Measurements from ENCODE around the gene NAA16.

The NAA16 gene

DNA sequence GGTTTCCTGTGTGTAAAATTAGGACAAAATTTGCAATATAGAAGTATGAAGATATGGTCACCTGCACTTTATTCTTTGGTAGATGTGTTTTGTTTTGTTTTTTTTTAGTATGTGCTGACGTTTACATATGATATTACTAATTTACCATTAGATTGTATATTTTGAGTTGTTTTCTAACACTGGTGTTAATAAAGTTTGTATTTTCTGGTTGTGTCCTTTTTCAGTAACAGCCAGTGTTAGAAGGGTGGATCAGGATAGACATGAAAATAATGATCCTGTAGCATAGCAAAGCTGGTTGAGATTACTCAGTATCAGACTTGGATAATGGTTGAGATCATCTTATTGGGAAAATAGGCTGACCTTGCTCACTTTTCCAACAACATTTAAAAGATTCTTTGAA, 6.2 kb downstream of the NAA16 start:
- TF ChIP-seq, protein P1, sequence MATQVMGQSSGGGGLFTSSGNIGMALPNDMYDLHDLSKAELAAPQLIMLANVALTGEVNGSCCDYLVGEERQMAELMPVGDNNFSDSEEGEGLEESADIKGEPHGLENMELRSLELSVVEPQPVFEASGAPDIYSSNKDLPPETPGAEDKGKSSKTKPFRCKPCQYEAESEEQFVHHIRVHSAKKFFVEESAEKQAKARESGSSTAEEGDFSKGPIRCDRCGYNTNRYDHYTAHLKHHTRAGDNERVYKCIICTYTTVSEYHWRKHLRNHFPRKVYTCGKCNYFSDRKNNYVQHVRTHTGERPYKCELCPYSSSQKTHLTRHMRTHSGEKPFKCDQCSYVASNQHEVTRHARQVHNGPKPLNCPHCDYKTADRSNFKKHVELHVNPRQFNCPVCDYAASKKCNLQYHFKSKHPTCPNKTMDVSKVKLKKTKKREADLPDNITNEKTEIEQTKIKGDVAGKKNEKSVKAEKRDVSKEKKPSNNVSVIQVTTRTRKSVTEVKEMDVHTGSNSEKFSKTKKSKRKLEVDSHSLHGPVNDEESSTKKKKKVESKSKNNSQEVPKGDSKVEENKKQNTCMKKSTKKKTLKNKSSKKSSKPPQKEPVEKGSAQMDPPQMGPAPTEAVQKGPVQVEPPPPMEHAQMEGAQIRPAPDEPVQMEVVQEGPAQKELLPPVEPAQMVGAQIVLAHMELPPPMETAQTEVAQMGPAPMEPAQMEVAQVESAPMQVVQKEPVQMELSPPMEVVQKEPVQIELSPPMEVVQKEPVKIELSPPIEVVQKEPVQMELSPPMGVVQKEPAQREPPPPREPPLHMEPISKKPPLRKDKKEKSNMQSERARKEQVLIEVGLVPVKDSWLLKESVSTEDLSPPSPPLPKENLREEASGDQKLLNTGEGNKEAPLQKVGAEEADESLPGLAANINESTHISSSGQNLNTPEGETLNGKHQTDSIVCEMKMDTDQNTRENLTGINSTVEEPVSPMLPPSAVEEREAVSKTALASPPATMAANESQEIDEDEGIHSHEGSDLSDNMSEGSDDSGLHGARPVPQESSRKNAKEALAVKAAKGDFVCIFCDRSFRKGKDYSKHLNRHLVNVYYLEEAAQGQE (IDR thresholded peaks at IDR 0.05; ENCODE audit: low read depth): no peak
- no peak for TF ChIP-seq RAD21 (IDR thresholded peaks at IDR 0.05; ENCODE audit: low read depth)
- no peak for TF ChIP-seq TEAD4 (IDR thresholded peaks at IDR 0.05)
- TF ChIP-seq TCF12 (IDR thresholded peaks at IDR 0.05; ENCODE audit: low read depth): no peak
- TF ChIP-seq, protein P2, sequence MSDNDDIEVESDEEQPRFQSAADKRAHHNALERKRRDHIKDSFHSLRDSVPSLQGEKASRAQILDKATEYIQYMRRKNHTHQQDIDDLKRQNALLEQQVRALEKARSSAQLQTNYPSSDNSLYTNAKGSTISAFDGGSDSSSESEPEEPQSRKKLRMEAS (IDR thresholded peaks at IDR 0.05): no peak
- no peak for TF ChIP-seq EP300 (IDR thresholded peaks at IDR 0.05; ENCODE audit: borderline replicate concordance)
- no peak for TF ChIP-seq CREB1 (IDR thresholded peaks at IDR 0.05; ENCODE audit: low read depth)
- TF ChIP-seq YY1 (IDR thresholded peaks at IDR 0.05; ENCODE audit: low read depth): no peak
- TF ChIP-seq FOXM1 (IDR thresholded peaks at IDR 0.05; ENCODE audit: borderline replicate concordance, low read depth): no peak
- TF ChIP-seq TAF1 (IDR thresholded peaks at IDR 0.05; ENCODE audit: low read depth): no peak

DNA sequence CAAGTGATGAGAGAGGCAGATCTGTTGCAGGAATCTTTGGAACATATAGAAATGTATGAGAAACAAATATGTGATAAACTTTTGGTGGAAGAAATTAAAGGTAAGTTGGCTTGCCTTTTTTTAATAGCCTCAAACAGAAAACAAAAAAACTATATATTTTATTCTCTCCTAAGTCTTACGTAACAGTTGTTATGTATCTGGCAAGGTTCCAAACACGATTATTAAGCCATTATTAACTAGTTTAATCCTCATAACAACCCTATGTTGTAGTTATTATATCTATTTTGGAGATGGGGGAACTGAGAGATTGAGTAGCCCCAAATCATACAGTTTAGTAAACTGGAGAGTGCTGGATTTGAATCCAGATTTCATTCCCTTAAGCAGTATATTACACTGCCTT, 14.7 kb downstream of the NAA16 start:
- TF ChIP-seq TAF1 (IDR thresholded peaks at IDR 0.05; ENCODE audit: low read depth) (no peak), TCF12 (IDR thresholded peaks at IDR 0.05; ENCODE audit: low read depth) (no peak), TEAD4 (IDR thresholded peaks at IDR 0.05) (no peak), FOXM1 (IDR thresholded peaks at IDR 0.05; ENCODE audit: borderline replicate concordance, low read depth) (no peak), EP300 (IDR thresholded peaks at IDR 0.05; ENCODE audit: borderline replicate concordance) (no peak), NFIC (IDR thresholded peaks at IDR 0.05) (no peak), EGR1 (IDR thresholded peaks at IDR 0.05) (no peak), CREB1 (IDR thresholded peaks at IDR 0.05; ENCODE audit: low read depth) (no peak), ZBTB7A (IDR thresholded peaks at IDR 0.05; ENCODE audit: low read depth) (no peak), CEBPB (IDR thresholded peaks at IDR 0.05) (no peak; the same call in 1 of the 2 replicates), YY1 (IDR thresholded peaks at IDR 0.05; ENCODE audit: low read depth) (no peak), RAD21 (IDR thresholded peaks at IDR 0.05; ENCODE audit: low read depth) (no peak)
- TF ChIP-seq, protein P1 (IDR thresholded peaks at IDR 0.05; ENCODE audit: low read depth): no peak
- TF ChIP-seq, protein P2 (IDR thresholded peaks at IDR 0.05): no peak
- TF ChIP-seq, protein P3, sequence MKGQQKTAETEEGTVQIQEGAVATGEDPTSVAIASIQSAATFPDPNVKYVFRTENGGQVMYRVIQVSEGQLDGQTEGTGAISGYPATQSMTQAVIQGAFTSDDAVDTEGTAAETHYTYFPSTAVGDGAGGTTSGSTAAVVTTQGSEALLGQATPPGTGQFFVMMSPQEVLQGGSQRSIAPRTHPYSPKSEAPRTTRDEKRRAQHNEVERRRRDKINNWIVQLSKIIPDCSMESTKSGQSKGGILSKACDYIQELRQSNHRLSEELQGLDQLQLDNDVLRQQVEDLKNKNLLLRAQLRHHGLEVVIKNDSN (IDR thresholded peaks at IDR 0.05): no peak

DNA sequence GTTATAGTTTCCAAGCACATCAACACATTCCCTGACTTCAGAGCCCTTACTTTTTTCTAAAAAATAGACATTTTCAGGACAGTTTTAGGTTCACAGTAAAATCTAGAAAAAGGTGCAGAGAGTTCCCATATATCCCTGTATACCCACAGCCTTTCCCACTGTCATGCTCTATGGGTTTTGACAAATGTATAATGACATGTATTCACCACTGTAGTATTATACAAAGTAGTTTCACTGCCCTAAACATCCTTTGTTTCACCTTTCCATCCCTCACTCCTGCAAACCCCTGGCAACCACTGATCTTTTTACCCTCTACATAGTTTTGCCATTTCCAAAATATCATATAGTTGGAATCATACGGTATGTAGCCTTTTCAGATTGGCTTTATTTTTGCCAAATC, 15.6 kb downstream of the NAA16 start:
- TF ChIP-seq FOXM1 (IDR thresholded peaks at IDR 0.05; ENCODE audit: borderline replicate concordance, low read depth) (no peak), RAD21 (IDR thresholded peaks at IDR 0.05; ENCODE audit: low read depth) (no peak), EGR1 (IDR thresholded peaks at IDR 0.05) (no peak), TAF1 (IDR thresholded peaks at IDR 0.05; ENCODE audit: low read depth) (no peak), TEAD4 (IDR thresholded peaks at IDR 0.05) (no peak), YY1 (IDR thresholded peaks at IDR 0.05; ENCODE audit: low read depth) (no peak), ZBTB7A (IDR thresholded peaks at IDR 0.05; ENCODE audit: low read depth) (no peak), NFIC (IDR thresholded peaks at IDR 0.05) (no peak), CREB1 (IDR thresholded peaks at IDR 0.05; ENCODE audit: low read depth) (no peak)
- TF ChIP-seq, protein P3 (IDR thresholded peaks at IDR 0.05): no peak
- TF ChIP-seq, protein P2 (IDR thresholded peaks at IDR 0.05): no peak
- TF ChIP-seq, protein P1 (IDR thresholded peaks at IDR 0.05; ENCODE audit: low read depth): no peak

- TF ChIP-seq FOXM1 (IDR thresholded peaks at IDR 0.05; ENCODE audit: borderline replicate concordance, low read depth) (no peak), ZBTB7A (IDR thresholded peaks at IDR 0.05; ENCODE audit: low read depth) (no peak), TAF1 (IDR thresholded peaks at IDR 0.05; ENCODE audit: low read depth) (no peak), EGR1 (IDR thresholded peaks at IDR 0.05) (no peak), CEBPB (IDR thresholded peaks at IDR 0.05) (no peak), NFIC (IDR thresholded peaks at IDR 0.05) (no peak), TCF12 (IDR thresholded peaks at IDR 0.05; ENCODE audit: low read depth) (no peak), CREB1 (IDR thresholded peaks at IDR 0.05; ENCODE audit: low read depth) (no peak), YY1 (IDR thresholded peaks at IDR 0.05; ENCODE audit: low read depth) (no peak), RAD21 (IDR thresholded peaks at IDR 0.05; ENCODE audit: low read depth) (no peak), TEAD4 (IDR thresholded peaks at IDR 0.05) (no peak), EP300 (IDR thresholded peaks at IDR 0.05; ENCODE audit: borderline replicate concordance) (no peak)
- TF ChIP-seq, protein P1 (IDR thresholded peaks at IDR 0.05; ENCODE audit: low read depth): no peak
- TF ChIP-seq, protein P3 (IDR thresholded peaks at IDR 0.05): no peak
- TF ChIP-seq, protein P2 (IDR thresholded peaks at IDR 0.05): no peak
Observed at GRCh38 chr13:41327994-41328790, 17.1 kb downstream of the NAA16 start.

Measured in Ishikawa (cell line).